BE2C (cell line): ENCODE measurements around the gene DSG2.

Source experiments
- DNase-seq: peaks from one replicate; pipeline ENCODE4 v3.0.0-alpha.2; 2020
- H3K27me3 ChIP-seq: fragments of 250-450 bp; sonication (Bioruptor Pico); 2 replicates; pipeline ENCODE4 v1.5.1; 2020; ENCODE audit warnings: mild to moderate bottlenecking
- H3K36me3 ChIP-seq: fragments of 250-450 bp; sonication (Bioruptor Pico); 2 replicates; pipeline ENCODE4 v1.5.1; 2020; ENCODE audit warnings: mild to moderate bottlenecking
- H3K4me1 ChIP-seq: fragments of 250-450 bp; sonication (Bioruptor Pico); 2 replicates; pipeline ENCODE4 v1.5.1; 2020
- H3K4me3 ChIP-seq: 2 replicates; pipeline ENCODE4 v1.5.1; 2011; ENCODE audit warnings: low read depth, low read length
- H3K9me3 ChIP-seq: fragments of 250-450 bp; sonication (Bioruptor Pico); 2 replicates; pipeline ENCODE4 v1.5.1; 2020
- TF ChIP-seq, protein P1 (sequence below): IDR thresholded peaks from 2 replicates; pipeline ENCODE4 v1.5.1; 2012; ENCODE audit warnings: mild to moderate bottlenecking, low read depth, low read length

Gene DSG2

GRCh38 chr18:31565345-31565744 lies 67.4 kb downstream of the DSG2 start:
- H3K4me3 ChIP-seq: no peak overlapping the region
- no peaks in the 10 kb centered on the region for H3K27me3 ChIP-seq
- no peaks in the 10 kb centered on the region for H3K9me3 ChIP-seq
- H3K36me3 ChIP-seq: no peaks in the 10 kb centered on the region
- no peak for DNase-seq
- TF ChIP-seq, protein P1, sequence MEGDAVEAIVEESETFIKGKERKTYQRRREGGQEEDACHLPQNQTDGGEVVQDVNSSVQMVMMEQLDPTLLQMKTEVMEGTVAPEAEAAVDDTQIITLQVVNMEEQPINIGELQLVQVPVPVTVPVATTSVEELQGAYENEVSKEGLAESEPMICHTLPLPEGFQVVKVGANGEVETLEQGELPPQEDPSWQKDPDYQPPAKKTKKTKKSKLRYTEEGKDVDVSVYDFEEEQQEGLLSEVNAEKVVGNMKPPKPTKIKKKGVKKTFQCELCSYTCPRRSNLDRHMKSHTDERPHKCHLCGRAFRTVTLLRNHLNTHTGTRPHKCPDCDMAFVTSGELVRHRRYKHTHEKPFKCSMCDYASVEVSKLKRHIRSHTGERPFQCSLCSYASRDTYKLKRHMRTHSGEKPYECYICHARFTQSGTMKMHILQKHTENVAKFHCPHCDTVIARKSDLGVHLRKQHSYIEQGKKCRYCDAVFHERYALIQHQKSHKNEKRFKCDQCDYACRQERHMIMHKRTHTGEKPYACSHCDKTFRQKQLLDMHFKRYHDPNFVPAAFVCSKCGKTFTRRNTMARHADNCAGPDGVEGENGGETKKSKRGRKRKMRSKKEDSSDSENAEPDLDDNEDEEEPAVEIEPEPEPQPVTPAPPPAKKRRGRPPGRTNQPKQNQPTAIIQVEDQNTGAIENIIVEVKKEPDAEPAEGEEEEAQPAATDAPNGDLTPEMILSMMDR: no peak
- H3K4me1 ChIP-seq: no peaks in the 10 kb centered on the region

DNA sequence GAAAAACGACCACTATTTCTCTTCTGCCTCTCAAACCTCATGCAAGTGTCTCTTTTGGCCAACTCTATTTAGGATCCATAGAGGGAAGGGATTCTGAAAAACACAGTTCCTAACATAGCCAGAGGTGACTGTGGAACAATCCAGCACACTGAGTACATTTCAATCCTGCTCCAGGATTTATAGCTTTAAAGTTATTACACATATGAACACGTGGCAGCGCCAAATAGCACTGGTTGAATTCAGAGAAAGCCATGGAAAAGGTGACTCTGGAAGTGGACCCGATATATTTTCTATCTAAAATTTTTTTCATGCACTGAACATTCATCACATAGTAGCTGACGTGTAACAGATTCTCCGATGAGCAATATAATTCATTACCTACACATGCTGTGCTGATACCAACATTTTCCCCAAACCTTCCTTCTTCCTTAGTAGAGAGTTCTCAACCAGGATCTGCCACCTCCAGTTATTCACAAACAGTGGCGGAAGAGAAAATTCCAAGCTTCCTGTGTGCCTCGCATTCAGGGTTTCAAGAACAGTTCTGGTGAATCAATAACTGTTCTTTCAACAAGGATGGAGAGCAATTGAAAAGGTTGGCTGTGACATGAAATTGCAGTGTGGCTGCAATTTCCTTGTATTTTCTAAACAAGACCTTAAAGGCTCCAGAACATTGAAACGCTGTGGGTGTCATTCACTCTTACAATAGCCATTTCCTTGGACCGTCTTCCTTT lies 68.0 kb downstream of the DSG2 start:
- Histone ChIP-seq H3K36me3 (no peaks in the 10 kb centered on the region), H3K27me3 (no peaks in the 10 kb centered on the region), H3K4me3 (no peak overlapping the region), H3K4me1 (no peaks in the 10 kb centered on the region), H3K9me3 (no peaks in the 10 kb centered on the region)
- TF ChIP-seq, protein P1: no peak
- DNase-seq: no peak

- TF ChIP-seq, protein P1: no peak
- no peaks in the 10 kb centered on the region for H3K4me1 ChIP-seq
- no peaks in the 10 kb centered on the region for H3K36me3 ChIP-seq
- H3K4me3 ChIP-seq: no peak overlapping the region
- H3K9me3 ChIP-seq: no peaks in the 10 kb centered on the region
- DNase-seq: no peak
- H3K27me3 ChIP-seq: no peaks in the 10 kb centered on the region
These were observed 68.8 kb downstream of the DSG2 start for GRCh38 chr18:31566576-31567306.

DNA sequence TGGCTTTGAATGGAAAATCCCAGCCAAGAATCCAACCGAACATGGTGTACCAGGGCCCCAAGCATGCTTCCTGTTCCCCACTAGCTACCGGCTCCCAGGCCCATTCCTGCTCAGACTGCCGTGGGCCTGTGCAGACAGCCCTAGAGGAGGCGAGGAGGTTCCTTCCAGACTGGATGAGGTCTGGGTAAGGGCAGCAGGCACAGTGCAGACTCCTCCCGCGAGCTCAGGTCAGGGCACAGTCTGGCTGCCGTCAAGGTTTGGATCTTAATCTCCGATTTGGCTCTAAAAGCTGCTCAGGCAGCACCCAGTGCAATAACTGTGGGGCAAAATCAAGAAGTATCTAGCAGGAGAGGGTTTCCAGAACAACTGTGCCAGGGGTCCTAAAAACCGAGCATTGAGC lies 74.4 kb downstream of the DSG2 start:
- DNase-seq: no peak
- Histone ChIP-seq H3K36me3 (no peaks in the 10 kb centered on the region), H3K9me3 (no peaks in the 10 kb centered on the region), H3K4me1 (no peaks in the 10 kb centered on the region), H3K4me3 (no peak overlapping the region), H3K27me3 (no peaks in the 10 kb centered on the region)
- TF ChIP-seq, protein P1: no peak

- Histone ChIP-seq H3K27me3 (no peaks in the 10 kb centered on the region), H3K9me3 (no peaks in the 10 kb centered on the region), H3K36me3 (no peaks in the 10 kb centered on the region), H3K4me3 (no peak overlapping the region), H3K4me1 (no peaks in the 10 kb centered on the region)
- DNase-seq: no peak
- TF ChIP-seq, protein P1: no peak
These were observed 75.1 kb downstream of the DSG2 start for GRCh38 chr18:31573051-31573450.

DNA sequence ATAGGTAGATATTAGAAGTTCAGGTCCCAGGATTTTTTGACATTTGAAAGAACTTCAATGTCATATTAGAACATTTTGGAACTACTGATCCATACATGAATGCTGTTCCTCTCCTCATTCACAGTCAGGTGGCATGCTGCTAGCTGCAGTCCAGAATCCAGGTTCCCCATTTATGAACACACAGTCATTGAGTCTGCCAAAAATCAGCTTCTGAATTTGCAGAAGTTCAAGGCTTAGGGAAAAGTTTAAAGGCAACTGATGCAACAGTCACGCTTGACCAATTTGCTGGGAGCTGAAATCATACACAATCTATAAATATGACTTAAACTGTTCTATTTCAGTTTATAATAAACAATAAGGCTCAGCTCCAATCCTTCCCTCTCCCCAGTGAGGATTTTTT lies 76.4 kb downstream of the DSG2 start:
- no peaks in the 10 kb centered on the region for H3K36me3 ChIP-seq
- no peaks in the 10 kb centered on the region for H3K4me1 ChIP-seq
- no peak overlapping the region for H3K4me3 ChIP-seq
- no peak for DNase-seq
- no peaks in the 10 kb centered on the region for H3K27me3 ChIP-seq
- TF ChIP-seq, protein P1: no peak
- H3K9me3 ChIP-seq: no peaks in the 10 kb centered on the region
